Fibroblast of skin of left biceps (primary cell): ENCODE measurements around the gene TMTC1.

Experiments used
- DNase-seq, 2 experiments: peaks; one replicate each; pipeline ENCODE4 v3.0.0-alpha.2; 2013; ENCODE audit warnings: low read depth in 2 of 2

Gene TMTC1

DNA sequence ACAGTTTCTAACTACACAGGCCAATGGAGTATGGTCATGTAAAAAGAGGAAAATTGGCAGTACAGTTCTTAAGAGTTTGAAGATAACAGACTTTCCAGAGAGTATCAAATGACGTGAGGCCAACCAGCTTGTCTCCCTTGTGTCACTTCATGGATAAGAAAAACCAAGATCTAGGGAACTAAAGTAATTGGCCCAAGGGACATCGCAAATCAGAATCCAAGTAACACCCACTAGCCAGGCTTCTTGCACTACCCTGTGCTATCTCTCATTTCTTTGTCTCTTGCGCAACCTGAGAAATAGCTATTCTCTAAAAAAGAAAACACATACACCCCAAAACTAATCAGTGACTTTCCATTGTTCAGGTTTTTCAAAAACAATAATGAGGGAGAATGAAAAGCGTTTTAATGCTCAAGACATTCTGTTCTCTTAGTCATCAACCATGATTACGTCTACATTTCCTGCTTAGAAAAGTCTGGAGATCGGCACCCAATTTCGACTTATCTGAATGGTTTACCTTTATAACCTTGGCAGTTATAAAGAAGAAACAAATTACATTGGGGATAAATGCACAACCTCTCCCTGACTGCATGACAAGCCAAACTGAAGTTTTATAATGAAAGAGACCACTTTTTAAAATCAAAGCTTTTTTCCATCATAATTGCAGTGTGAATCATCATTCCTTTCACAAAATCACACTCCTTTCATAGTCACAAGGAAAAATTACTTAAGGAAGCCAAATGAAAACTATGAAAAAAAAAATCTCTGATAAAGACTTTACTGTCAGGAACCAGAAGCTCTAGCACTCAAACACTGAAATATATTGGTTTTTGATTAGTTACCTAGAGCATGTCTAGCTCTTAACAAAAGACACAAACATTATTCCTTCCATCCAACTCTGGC is 42.1 kb downstream of the TMTC1 start:
- DNase-seq: peak in 1 of 2 experiments; percentile 13

GRCh38 chr12:29739279-29739991 is 44.3 kb downstream of the TMTC1 start:
- no peak for DNase-seq

GRCh38 chr12:29738365-29738764 is 45.4 kb downstream of the TMTC1 start:
- DNase-seq: no peak

- DNase-seq: no peak
These were observed 46.1 kb downstream of the TMTC1 start for GRCh38 chr12:29737644-29738043.

GRCh38 chr12:29735604-29736003 is 48.1 kb downstream of the TMTC1 start:
- no peak for DNase-seq

GRCh38 chr12:29734734-29735133 is 49.0 kb downstream of the TMTC1 start:
- no peak for DNase-seq

GRCh38 chr12:29734305-29734704 is 49.4 kb downstream of the TMTC1 start:
- no peak for DNase-seq

DNA sequence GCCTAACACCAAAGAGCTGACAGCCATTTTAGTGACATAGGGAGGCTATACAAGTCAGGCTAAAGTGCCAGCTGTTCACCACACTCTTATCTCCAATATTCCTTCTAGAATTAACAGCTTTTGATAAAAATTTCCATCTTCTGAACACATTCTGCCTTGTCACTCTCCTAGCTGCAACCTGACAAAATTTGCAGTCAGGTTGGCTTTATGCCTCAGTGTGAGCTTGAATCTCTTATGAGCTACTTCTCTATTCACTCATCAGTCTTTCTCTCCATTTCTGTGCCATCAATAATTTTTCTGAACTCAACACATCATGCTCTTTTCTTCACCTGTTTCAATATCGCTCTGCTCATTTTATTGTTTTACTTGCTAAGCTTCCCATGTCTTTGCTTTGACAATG is 50.2 kb downstream of the TMTC1 start:
- DNase-seq: no peak

DNA sequence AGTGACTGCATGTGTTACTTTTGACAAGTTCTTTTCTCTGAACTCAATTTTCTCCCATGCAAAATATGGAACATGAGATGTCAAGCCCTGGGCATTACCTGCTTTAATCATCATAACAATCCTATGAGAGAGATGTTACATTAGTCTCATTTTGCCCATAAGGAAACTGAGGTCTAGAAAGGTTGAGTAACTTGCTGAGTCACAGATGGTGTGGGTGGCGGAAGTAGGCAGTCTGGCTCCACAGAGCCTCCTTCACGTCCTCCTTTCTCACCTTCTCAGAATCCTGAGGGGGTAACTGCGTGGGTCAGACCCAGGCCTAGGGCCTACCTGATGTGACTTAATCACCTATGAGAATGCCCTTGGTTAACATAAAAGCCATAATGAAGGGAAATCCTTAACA is 50.7 kb downstream of the TMTC1 start:
- DNase-seq: no peak

- DNase-seq: no peak
These were observed 51.1 kb downstream of the TMTC1 start for GRCh38 chr12:29732593-29732992.

DNA sequence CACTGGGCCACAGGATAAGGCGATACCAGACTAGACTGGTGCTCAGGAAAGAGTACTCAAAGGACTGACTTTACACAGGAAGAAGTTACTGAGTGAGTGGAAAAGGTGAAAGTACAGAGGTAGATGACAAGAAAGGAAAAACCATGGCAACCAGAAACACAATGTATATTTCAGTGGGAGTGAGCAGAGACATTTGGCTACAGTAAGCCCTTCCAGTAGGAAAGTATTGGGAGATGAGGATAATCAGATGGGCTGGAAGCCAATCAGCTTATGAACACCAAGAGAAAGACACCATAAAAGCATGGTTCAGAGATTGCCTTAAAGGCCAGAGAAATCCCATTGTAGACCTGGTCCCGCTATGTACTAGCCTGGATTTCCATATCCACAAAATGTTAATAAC is 51.6 kb downstream of the TMTC1 start:
- DNase-seq: no peak

GRCh38 chr12:29731591-29731990 is 52.2 kb downstream of the TMTC1 start:
- DNase-seq: peak in 1 of 2 experiments; percentile 12

DNA sequence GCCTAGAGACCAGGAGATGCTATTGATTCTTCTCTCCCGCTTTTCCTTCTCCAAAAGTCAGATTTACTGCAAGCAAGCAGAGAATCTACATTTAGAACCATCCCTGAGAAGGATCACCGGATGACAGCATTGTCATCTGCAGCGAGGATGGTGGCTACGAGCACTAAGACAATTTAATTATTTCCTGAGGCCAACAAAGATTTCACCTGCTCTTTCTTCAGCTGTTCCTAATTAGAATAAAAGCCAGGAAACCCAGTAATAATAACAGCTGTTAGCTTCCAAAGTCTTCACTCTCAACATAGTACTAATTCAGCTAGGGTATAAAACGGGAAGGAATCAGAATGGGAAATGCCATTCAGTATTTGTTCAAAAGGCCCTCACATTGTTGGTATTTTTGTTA is 53.3 kb downstream of the TMTC1 start:
- DNase-seq: no peak

DNA sequence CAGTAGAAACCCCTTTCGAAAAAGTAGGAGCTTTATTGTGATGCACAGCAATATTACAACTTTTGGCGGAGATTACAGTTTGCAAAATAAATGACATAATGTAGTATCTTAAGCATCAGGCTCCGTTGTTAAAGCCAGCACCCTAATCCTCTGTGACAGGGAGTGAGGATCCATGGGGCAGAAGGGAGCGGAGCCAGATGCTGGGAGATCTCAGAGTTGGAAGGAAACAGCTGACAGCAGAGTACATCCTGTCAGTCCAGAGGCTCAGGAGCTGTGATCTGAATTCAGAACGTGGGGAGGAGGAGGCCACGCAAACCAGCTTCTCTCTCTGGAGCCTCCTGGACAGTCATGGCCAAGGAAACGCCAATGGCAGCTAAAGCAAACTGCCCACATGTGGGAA is 55.7 kb downstream of the TMTC1 start:
- no peak for DNase-seq

GRCh38 chr12:29726741-29727348 is 56.9 kb downstream of the TMTC1 start:
- DNase-seq: no peak

- DNase-seq: no peak
These were observed 57.4 kb downstream of the TMTC1 start for GRCh38 chr12:29726321-29726692.

DNA sequence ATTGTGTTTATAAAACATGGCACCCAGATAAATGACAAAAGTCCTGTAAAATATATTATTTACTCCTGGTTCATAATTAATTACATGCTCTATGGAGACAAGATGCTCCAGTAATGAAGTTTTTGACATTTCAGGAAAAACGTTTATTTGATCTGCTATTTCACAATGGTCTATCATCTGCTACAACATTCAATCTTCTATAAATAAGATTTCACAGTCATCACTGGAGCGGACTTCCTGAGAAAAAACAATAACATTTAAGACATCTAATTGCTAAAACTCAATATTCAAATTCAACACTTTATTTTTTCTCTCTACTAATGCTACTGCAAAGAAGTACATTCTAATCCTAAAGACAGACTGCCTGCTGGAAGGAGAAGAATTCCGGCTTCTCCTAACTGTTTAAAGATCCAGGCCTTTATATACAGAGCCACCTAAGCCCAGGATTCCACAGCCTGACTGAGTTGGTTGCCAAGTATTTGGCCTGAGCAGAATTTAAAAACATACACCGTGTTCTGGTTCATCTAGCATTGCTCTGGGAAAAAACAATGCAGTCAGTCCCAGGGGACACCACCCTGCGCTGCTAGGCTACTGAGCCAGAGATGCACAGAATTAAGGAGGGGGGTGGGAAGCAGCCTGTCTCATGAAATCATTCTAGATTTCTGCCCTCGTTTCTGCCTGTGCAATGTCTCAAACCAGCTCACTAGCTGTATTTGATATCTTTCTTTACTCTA is 58.0 kb downstream of the TMTC1 start:
- no peak for DNase-seq

GRCh38 chr12:29722164-29722563 is 61.6 kb downstream of the TMTC1 start:
- no peak for DNase-seq

DNA sequence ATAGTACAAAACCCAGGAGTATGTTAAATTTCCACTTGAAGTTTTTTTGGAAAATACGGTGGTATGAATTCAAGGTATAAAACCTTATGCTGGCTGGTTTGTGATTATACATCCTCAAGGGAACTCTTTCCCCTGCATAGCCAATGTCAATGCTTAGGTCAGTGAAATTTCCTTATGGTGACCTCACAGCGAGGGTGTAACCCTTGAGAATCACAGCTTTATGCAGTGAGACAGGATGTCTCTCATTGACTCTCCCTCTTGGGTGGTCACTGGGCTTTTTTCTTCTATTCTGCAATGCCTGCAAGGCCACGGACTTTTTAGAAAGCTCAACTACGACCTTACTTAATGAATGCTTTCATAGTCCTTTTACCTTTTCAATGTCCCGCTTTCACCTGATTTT is 64.4 kb downstream of the TMTC1 start:
- DNase-seq: no peak

- DNase-seq: no peak
These were observed 66.1 kb downstream of the TMTC1 start for GRCh38 chr12:29717540-29718100.

DNA sequence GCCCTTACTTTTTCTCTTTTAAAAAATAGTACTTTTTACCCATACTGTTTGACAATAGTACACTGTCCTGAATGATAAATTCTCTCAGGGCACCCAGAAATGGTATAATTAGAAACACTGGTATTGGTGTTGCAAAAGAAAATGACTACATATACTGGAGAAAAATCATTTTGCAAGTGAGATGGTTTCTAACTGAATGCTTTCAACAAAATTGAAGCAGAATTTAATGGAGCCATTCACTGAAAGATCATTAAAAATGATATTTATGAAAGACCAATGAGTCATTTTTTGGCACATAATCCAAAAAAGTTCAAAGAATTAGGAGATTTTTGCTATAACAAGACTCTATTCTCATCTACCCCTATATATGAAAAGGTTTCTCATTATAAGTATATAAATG is 68.8 kb downstream of the TMTC1 start:
- DNase-seq: no peak

DNA sequence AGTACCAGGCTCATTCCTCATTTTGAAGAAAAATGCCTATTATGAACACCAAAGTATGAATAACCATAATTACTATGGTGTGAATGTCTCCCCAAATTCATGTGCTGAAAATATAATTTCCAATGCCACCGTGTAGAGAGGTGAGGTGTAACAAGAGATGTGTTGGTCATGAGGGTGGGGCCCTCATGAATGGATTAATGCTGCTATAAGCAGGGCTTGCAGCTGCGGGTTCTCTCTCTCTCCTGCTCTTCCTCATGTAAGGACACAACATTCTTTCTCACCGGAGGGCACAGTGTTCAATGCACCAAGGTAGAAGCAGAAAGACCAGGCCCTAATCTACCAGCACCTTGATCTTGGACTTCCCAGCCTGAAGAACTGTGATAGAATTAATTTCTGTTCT is 70.0 kb downstream of the TMTC1 start:
- no peak for DNase-seq
